Measurements from ENCODE around the gene CAMTA1. TPM values are rescaled to one million over a fixed set of nuclear protein-coding genes. Genes with fewer than 3 reads are reported as not detected.

The CAMTA1 gene
- total and polyA plus RNA-seq, 8 donors = 13.0 to 54.2 (median 23.6) TPM

DNA sequence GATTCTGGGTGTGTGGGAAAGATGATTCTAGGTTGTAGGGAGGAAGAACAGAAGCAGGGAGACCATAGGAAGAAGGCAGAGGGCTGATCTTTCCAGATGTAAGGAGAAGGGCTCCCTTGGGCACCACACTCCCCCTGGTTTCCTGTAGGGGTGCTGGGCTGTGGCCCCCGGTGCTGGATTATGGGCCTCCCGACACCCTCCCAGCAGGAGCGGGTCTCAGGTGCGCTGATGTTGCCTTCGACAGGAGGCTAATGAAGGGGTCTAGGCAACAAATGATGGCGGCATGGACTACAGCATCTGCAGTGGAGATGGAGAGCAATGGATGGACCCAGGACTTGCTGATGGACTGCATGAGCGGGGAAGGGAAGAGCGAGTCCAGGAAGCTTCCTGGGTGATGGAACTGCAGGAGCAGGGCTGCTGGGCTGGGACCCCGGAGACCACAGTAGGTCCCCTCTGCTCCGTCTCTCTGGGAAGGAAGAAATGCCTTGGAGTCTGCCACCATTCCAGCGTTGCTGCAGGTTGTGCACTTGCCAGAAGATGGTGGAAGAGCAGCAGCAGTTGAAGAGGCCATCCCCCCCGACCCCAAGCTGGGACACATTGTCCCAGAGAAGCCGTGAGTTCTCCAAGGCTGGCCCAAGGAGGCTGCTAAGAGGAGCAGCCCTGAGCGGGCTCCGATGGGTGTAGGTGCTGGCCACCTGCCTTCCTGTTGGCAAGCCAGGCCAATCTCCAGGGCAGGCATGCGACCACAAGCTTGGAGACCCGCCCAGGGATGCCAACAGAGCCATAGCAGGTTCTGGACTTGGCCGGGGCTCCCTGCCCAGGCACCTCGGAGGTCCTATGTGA lies 890.4 kb downstream of the CAMTA1 start:
- DNase-seq = no peak
- TF ChIP-seq CTCF (IDR thresholded peaks at IDR 0.05) = no peak
- intact Hi-C loops (cut with DNase I) = loop anchor here in 1 of 3 donors (10.0 kb wide), 1 partner anchor 669 kb away; no protein-coding TSS in a partner anchor
- H3K27ac ChIP-seq = no peak overlapping the region
- no peak for ATAC-seq
- no peaks in the 10 kb centered on the region for H3K36me3 ChIP-seq
- WGBS, 2 donors = 79 to 86% methylated on average over 18 to 19 of the region's 19 CpGs
- no peaks in the 10 kb centered on the region for H3K27me3 ChIP-seq
- FAIRE-seq = no peak
- H3K4me3 ChIP-seq = no peak overlapping the region
- no peaks in the 10 kb centered on the region for H3K9me3 ChIP-seq
- H3K4me1 ChIP-seq = no peaks in the 10 kb centered on the region

GRCh38 chr1:7676274-7676945 lies 891.2 kb downstream of the CAMTA1 start:
- Histone ChIP-seq H3K9me3 (no peaks in the 10 kb centered on the region), H3K27me3 (no peaks in the 10 kb centered on the region), H3K27ac (no peak overlapping the region), H3K36me3 (no peaks in the 10 kb centered on the region), H3K4me3 (no peak overlapping the region), H3K4me1 (no peaks in the 10 kb centered on the region)
- no peak for DNase-seq
- FAIRE-seq = no peak
- 80 to 83% methylated on average over 15 of the region's 15 CpGs for WGBS, 2 donors
- intact Hi-C loops (cut with DNase I) = loop anchor here in 1 of 3 donors (10.0 kb wide), 1 partner anchor 668 kb away; no protein-coding TSS in a partner anchor
- no peak for TF ChIP-seq CTCF (IDR thresholded peaks at IDR 0.05)
- ATAC-seq = no peak

DNA sequence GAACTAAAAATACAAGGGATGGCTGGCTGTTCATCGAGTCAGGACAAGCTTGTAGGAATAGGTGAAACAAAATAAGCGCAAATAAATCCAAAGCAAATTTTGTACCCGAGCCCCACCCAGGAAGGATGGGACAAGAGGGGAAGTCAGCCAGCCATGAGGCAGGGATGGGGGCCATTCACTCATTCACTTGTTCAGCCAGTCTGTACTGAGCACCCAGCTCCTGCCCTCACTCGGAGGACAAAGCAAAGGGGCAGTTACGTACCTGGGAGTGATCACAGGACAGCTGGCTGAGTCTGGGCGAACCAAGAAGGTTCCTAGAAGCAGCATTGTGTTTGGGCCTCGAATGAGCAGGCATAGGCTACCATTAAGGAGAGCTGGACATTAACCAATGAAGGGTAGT lies 891.9 kb downstream of the CAMTA1 start:
- Histone ChIP-seq H3K9me3 (no peaks in the 10 kb centered on the region), H3K27me3 (no peaks in the 10 kb centered on the region), H3K4me1 (no peaks in the 10 kb centered on the region), H3K4me3 (no peak overlapping the region), H3K27ac (no peak overlapping the region), H3K36me3 (no peaks in the 10 kb centered on the region)
- WGBS, 2 donors = 76% methylated on average over 7 of the region's 7 CpGs
- TF ChIP-seq CTCF (IDR thresholded peaks at IDR 0.05) = no peak
- no peak for ATAC-seq
- DNase-seq = no peak
- intact Hi-C loops (cut with DNase I) = loop anchor here in 1 of 3 donors (10.0 kb wide), 1 partner anchor 668 kb away; no protein-coding TSS in a partner anchor
- no peak for FAIRE-seq

GRCh38 chr1:7677815-7678214 lies 892.6 kb downstream of the CAMTA1 start:
- no peak for TF ChIP-seq CTCF (IDR thresholded peaks at IDR 0.05)
- ATAC-seq (no peak), DNase-seq (no peak), FAIRE-seq (no peak)
- no peaks in the 10 kb centered on the region for H3K27me3 ChIP-seq
- H3K36me3 ChIP-seq = no peaks in the 10 kb centered on the region
- H3K4me3 ChIP-seq = no peak overlapping the region
- intact Hi-C loops (cut with DNase I) = loop anchor here in 1 of 3 donors (10.0 kb wide), 1 partner anchor 667 kb away; no protein-coding TSS in a partner anchor
- H3K27ac ChIP-seq = no peak overlapping the region
- 78 to 84% methylated on average over 10 of the region's 10 CpGs for WGBS, 2 donors
- H3K4me1 ChIP-seq = no peaks in the 10 kb centered on the region
- no peaks in the 10 kb centered on the region for H3K9me3 ChIP-seq
